GM12878 (cell line): ENCODE data around the gene MYO16. TPM values are rescaled to one million over a fixed set of nuclear protein-coding genes. Genes with fewer than 3 reads are reported as not detected.

Source experiments
- ATAC-seq: fragments of 200-7000 bp; cut with Tn5 transposase; 3 replicates; pipeline ENCODE4 v1.9.1; 2020; ENCODE audit warnings: mild to moderate bottlenecking, moderate library complexity
- BruUV-seq: library from RNA; stranded (reverse); fragments of 400-500 nt; replicated peaks from 2 replicates; lab custom pipeline; 2021; lab: Mats Ljungman, UMichigan
- CTCF ChIA-PET: fragments of 300-600 bp; sonication (Branson Sonifier 250); formaldehyde crosslinking; extraction: SDS; loops from one replicate; lab custom pipeline; 2021; ENCODE audit warnings: inconsistent platforms; lab: Yijun Ruan, JAX
- POLR2A ChIA-PET: fragments of 350-600 bp; formaldehyde crosslinking; extraction: SDS; loops from one replicate; lab custom pipeline; 2021; ENCODE audit warnings: inconsistent platforms; lab: Charles Lee
- RAD21 ChIA-PET: fragments of 300-600 bp; sonication (Branson Sonifier 250); formaldehyde crosslinking; loops from one replicate; lab custom pipeline; 2023; ENCODE audit warnings: antibody characterized with exemption; ENCODE audit not compliant: unreplicated experiment; lab: Charles Lee
- SMC1A ChIA-PET: fragments of 300-600 bp; sonication (Branson Sonifier 250); formaldehyde crosslinking; loops from one replicate; lab custom pipeline; 2023; ENCODE audit not compliant: unreplicated experiment, uncharacterized antibody; lab: Charles Lee
- DNase-seq: peaks from one replicate; pipeline ENCODE4 v3.0.0-alpha.2; 2011; ENCODE audit warnings: low read depth, low spot score
- FAIRE-seq: peaks from 3 replicates; lab custom pipeline; 2011; peaks lifted over from hg19 to GRCh38; lab: Jason Lieb, UNC
- H2AFZ ChIP-seq: 2 replicates; pipeline ENCODE4 v1.6.0; 2011; ENCODE audit warnings: low read depth, low read length, control low read depth; ENCODE audit not compliant: control insufficient read depth
- H3K27ac ChIP-seq: 2 replicates; pipeline ENCODE4 v1.5.1; 2011; ENCODE audit warnings: control low read depth; ENCODE audit not compliant: control insufficient read depth, insufficient read depth
- H3K27me3 ChIP-seq, 2 experiments: replicated peaks in 1 of 2; 2 replicates each; pipeline versions ENCODE4 v1.6.0 to v1.6.1; 2011; ENCODE audit warnings: low read length in 1 of 2; ENCODE audit not compliant: control insufficient read depth in 2 of 2, insufficient read depth in 2 of 2
- H3K36me3 ChIP-seq, 2 experiments: 2 replicates each; pipeline ENCODE4 v1.5.1; 2011; ENCODE audit warnings: low read length in 1 of 2; ENCODE audit not compliant: control insufficient read depth in 2 of 2, insufficient read depth in 2 of 2
- H3K4me1 ChIP-seq: 2 replicates; pipeline ENCODE4 v1.6.1; 2011; ENCODE audit warnings: mild to moderate bottlenecking, low read length, moderate library complexity, mixed read lengths; ENCODE audit not compliant: control insufficient read depth, insufficient read depth
- H3K4me2 ChIP-seq: 2 replicates; pipeline ENCODE4 v1.6.0; 2011; ENCODE audit warnings: control low read depth; ENCODE audit not compliant: control insufficient read depth, insufficient read depth
- H3K4me3 ChIP-seq: fragments of 200-600 bp; sonication (generic); 2 replicates; pipeline ENCODE4 v1.5.1; 2016
- H3K79me2 ChIP-seq: 2 replicates; pipeline ENCODE4 v1.6.0; 2011; ENCODE audit warnings: low read length; ENCODE audit not compliant: control insufficient read depth, insufficient read depth
- H3K9ac ChIP-seq: 2 replicates; pipeline ENCODE4 v1.8.0; 2011; ENCODE audit warnings: low read length, control low read depth, mixed read lengths; ENCODE audit not compliant: control insufficient read depth, insufficient read depth
- H3K9me3 ChIP-seq: replicated peaks from 3 replicates; pipeline ENCODE4 v1.5.1; 2011; ENCODE audit warnings: mild to moderate bottlenecking, low read length; ENCODE audit not compliant: control insufficient read depth, insufficient read depth
- H4K20me1 ChIP-seq: 2 replicates; pipeline ENCODE4 v1.6.0; 2011; ENCODE audit not compliant: control insufficient read depth, insufficient read depth
- ASH2L ChIP-seq: fragments of 300-600, 200-600 bp; sonication (generic); IDR thresholded peaks from 2 replicates; pipeline ENCODE4 v1.6.1; 2017; ENCODE audit warnings: low read depth, mild to moderate bottlenecking, borderline replicate concordance
- HDGF ChIP-seq: fragments of 450-650 bp; IDR thresholded peaks from 2 replicates; pipeline ENCODE4 v1.6.1; 2016; ENCODE audit warnings: antibody characterized with exemption
- MEF2B ChIP-seq: fragments of 450-650 bp; IDR thresholded peaks from 2 replicates; pipeline ENCODE4 v1.6.1; 2018; ENCODE audit warnings: mild to moderate bottlenecking, moderate library complexity; ENCODE audit not compliant: partially characterized antibody, poor library complexity, severe bottlenecking
- RAD21 ChIP-seq: IDR thresholded peaks from 2 replicates; pipeline ENCODE4 v1.6.1; 2011; ENCODE audit warnings: mild to moderate bottlenecking, low read depth, low read length, moderate library complexity; ENCODE audit not compliant: insufficient read depth
- SIX5 ChIP-seq: IDR thresholded peaks from 2 replicates; pipeline ENCODE4 v1.6.1; 2011; ENCODE audit warnings: mild to moderate bottlenecking, low read depth, low read length, moderate library complexity; ENCODE audit not compliant: severe bottlenecking
- SUPT20H ChIP-seq: IDR thresholded peaks from 2 replicates; pipeline ENCODE4 v1.6.1; 2011; ENCODE audit warnings: low read depth, mild to moderate bottlenecking, low read length, moderate library complexity, borderline replicate concordance; ENCODE audit not compliant: control insufficient read depth
- SUZ12 ChIP-seq: fragments of 200-600 bp; sonication (generic); IDR thresholded peaks from one replicate; pipeline ENCODE4 v1.6.1; 2018; ENCODE audit warnings: antibody characterized with exemption, mild to moderate bottlenecking; ENCODE audit not compliant: unreplicated experiment
- WGBS: methylation state at CpG from one replicate; pipeline ENCODE4 v1.1.6; 2016; ENCODE audit warnings: low lambda C conversion rate; ENCODE audit not compliant: insufficient replicate concordance, insufficient coverage; ENCODE audit errors: missing lambda C conversion rate; 5-methylcytosine and 5-hydroxymethylcytosine counted together
- in situ Hi-C: fragments of 300-500 bp; cut with MboI; formaldehyde crosslinking; loops from 9 replicates; pipeline ENCODE4 v1.14.3; 2018; ENCODE audit warnings: mixed read lengths
- intact Hi-C: fragments of 100-400 bp; cut with micrococcal nuclease; formaldehyde crosslinking; loops from one replicate; pipeline ENCODE4 v1.14.2; 2022; ENCODE audit not compliant: unreplicated experiment
- polyA plus RNA-seq, 11 experiments: library from polyadenylated mRNA; depleted of rRNA in 4 of 11; unstranded in 6 of 11; stranded (reverse) in 5 of 11; fragments of >200 nt; fragmentation: Nextera tagmentation in 4 of 11; fragmentation: Illumina TruSeq in 1 of 11; extraction: Ambion mirVana in 4 of 11; extraction: Trizol in 1 of 11; gene quantifications; 1 replicate in 1 of 11; 2 replicates in 10 of 11; pipeline versions ENCODE4 v1.2.1 to v1.2.3, GENCODE V29; 2011 to 2016; ENCODE audit warnings: inconsistent platforms in 2 of 11, missing spikeins in 2 of 11, low read depth in 1 of 11
- total RNA-seq, 4 experiments: library from RNA; depleted of rRNA in 3 of 4; stranded (reverse); fragments of >200 nt in 3 of 4; fragmentation: Illumina TruSeq in 1 of 4; extraction: Trizol in 1 of 4; gene quantifications; 2 replicates each; pipeline versions ENCODE4 v1.2.1 to v1.2.3, GENCODE V29; 2013 to 2021
- TF ChIP-seq, protein P1 (sequence below): IDR thresholded peaks from 2 replicates; pipeline ENCODE4 v1.6.1; 2011; ENCODE audit warnings: low read depth, low read length, improper control_type of control experiment, borderline replicate concordance
- TF ChIP-seq, protein P2 (sequence below): IDR thresholded peaks from 2 replicates; pipeline ENCODE4 v1.6.1; 2011; ENCODE audit warnings: borderline replicate concordance, low read depth, mild to moderate bottlenecking, moderate library complexity, low read length; ENCODE audit not compliant: insufficient read depth, poor library complexity, severe bottlenecking

Gene MYO16
- total and polyA plus RNA-seq, 10 of the 15 experiments (the other 5 are each of a cell fraction or from before 2014, with no cell fraction given) = under 0.01 to 1.7 (median 0.05) TPM; not detected in 4

DNA sequence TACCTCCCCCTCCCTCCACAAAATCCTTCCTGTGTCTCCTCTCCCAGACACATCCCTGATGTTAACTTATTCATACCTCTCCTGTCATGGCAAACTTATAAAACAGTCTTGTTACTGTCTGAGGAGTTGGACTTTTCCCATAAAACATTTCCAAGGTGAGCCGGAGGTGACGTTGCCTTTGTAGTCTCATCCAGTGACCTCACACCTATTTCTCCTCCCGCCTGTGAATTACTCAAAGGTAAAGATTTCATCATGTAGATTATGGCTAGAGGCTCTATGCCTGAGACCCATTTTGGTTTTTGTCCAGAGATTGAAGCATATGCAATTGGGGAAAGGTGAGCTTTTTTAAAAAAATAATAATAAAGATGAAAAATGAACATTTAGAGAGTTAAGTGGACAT is 529.0 kb downstream of the MYO16 start (continued):
- TF ChIP-seq SUPT20H (no peak), SUZ12 (no peak), ASH2L (no peak)
- TF ChIP-seq, protein P1, sequence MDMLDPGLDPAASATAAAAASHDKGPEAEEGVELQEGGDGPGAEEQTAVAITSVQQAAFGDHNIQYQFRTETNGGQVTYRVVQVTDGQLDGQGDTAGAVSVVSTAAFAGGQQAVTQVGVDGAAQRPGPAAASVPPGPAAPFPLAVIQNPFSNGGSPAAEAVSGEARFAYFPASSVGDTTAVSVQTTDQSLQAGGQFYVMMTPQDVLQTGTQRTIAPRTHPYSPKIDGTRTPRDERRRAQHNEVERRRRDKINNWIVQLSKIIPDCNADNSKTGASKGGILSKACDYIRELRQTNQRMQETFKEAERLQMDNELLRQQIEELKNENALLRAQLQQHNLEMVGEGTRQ = no peak
- TF ChIP-seq, protein P2, sequence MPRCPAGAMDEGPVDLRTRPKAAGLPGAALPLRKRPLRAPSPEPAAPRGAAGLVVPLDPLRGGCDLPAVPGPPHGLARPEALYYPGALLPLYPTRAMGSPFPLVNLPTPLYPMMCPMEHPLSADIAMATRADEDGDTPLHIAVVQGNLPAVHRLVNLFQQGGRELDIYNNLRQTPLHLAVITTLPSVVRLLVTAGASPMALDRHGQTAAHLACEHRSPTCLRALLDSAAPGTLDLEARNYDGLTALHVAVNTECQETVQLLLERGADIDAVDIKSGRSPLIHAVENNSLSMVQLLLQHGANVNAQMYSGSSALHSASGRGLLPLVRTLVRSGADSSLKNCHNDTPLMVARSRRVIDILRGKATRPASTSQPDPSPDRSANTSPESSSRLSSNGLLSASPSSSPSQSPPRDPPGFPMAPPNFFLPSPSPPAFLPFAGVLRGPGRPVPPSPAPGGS = no peak

DNA sequence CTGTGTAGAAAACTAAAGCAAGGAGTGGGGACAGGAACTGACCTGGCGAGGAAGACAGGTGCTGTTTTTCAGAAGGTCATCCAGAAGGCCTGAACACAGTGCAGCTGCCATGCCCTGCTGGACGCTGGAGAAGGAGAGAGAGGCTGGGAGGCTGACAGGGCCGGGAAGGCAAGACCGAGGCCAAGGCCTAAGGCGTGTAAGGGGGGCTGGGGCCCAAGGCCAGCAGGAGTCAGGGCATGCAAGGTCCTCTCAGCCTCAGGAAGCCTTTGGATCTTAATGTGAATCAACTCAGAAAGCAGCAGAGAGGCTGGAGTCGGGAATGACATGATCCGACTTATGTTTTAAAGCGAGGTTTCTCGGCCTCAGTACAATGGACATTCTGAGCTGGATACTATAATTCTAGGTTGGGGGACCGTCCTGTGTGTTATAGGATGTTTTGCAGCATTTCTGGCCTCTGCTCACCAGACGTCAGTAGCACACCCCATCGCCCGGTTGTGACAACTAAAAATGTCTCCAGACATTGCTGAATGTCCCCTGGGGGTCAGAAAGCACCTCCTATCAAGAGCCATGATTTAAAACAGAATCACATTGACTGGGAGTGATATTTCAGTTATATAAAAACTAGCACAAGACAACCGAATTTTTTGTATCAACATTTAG is 530.4 kb downstream of the MYO16 start:
- H3K4me3 ChIP-seq = no peak overlapping the region
- H3K27ac ChIP-seq = no peak overlapping the region
- no peak overlapping the region for H3K9ac ChIP-seq
- WGBS = 46% methylated on average over 14 of the region's 14 CpGs
- H4K20me1 ChIP-seq = no peaks in the 10 kb centered on the region
- TF ChIP-seq SIX5 (no peak), HDGF (0 out of 2 replicates have a peak, but pooled peaks have one; percentile 45), MEF2B (peak; percentile 51), RAD21 (no peak)
- in situ Hi-C loops (loop anchor here (5.0 to 25.0 kb wide), 3 partner anchors 968 to 2003 kb away; no protein-coding TSS in a partner anchor), intact Hi-C loops (loop anchor here (5.0 to 10.0 kb wide), 4 partner anchors 628 to 1395 kb away; partner anchors contain the start of genes ABHD13, IRS2 and LIG4)
- ATAC-seq = no peak
- H3K9me3 ChIP-seq = no peaks in the 10 kb centered on the region
- ChIA-PET SMC1A (interaction anchor here (2.8 to 6.7 kb wide), 3 partner anchors 8 to 28 kb away, joined by 10 to 55 read pairs (median 39); no protein-coding TSS in a partner anchor), CTCF (interaction anchor here (0.9 to 2.0 kb wide), 6 partner anchors 9 to 28 kb away, joined by 3 to 6 read pairs (median 4); no protein-coding TSS in a partner anchor), RAD21 (no interaction called here), POLR2A (no interaction called here)
- BruUV-seq = no TSS peak
- no peaks in the 10 kb centered on the region for H3K36me3 ChIP-seq
- no peak for DNase-seq
- peaks cover 25% of the 10 kb centered on the region for H3K4me1 ChIP-seq
- no peak overlapping the region for H2AFZ ChIP-seq
- no peaks in the 10 kb centered on the region for H3K27me3 ChIP-seq
- no peak overlapping the region for H3K4me2 ChIP-seq
- FAIRE-seq = no peak
- no peaks in the 10 kb centered on the region for H3K79me2 ChIP-seq
